ENCODE data around the gene POF1B.
"Not testable (repeated sequence)": the region's sequence is repeated elsewhere in the genome, so short reads cannot be mapped to it uniquely, and the experiment has no call there.

POF1B gene, protein sequence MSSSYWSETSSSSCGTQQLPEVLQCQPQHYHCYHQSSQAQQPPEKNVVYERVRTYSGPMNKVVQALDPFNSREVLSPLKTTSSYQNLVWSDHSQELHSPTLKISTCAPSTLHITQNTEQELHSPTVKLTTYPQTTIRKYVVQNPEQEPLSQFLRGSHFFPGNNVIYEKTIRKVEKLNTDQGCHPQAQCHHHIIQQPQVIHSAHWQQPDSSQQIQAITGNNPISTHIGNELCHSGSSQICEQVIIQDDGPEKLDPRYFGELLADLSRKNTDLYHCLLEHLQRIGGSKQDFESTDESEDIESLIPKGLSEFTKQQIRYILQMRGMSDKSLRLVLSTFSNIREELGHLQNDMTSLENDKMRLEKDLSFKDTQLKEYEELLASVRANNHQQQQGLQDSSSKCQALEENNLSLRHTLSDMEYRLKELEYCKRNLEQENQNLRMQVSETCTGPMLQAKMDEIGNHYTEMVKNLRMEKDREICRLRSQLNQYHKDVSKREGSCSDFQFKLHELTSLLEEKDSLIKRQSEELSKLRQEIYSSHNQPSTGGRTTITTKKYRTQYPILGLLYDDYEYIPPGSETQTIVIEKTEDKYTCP

GRCh38 chrX:85379174-85379907, at the start of gene POF1B:
Gene POF1B, minus strand, starts transcription at chrX:85379665. Its CDS starts 211 bp downstream, at chrX:85379454.
- no peak for DNase-seq

DNA sequence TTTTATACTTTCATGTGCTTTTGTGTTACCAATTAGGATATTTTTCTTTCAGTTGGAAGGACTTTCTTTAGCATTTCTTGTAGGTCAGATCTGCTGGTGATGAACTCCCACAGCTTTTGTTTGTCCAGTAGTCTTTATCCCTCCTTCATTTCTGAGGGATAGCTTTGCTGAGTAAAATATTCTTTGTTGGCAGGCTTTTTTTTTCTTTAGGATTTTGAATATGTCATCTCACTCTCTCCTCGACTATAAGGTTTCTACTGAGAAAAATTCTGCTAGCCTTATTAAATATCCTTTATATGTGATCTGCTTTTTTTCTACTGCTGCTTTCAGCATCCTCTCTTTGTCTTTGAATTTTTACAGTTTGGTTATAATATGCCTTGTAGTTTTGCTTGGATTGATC, 49.6 kb upstream of the POF1B start:
- DNase-seq = no peak

DNA sequence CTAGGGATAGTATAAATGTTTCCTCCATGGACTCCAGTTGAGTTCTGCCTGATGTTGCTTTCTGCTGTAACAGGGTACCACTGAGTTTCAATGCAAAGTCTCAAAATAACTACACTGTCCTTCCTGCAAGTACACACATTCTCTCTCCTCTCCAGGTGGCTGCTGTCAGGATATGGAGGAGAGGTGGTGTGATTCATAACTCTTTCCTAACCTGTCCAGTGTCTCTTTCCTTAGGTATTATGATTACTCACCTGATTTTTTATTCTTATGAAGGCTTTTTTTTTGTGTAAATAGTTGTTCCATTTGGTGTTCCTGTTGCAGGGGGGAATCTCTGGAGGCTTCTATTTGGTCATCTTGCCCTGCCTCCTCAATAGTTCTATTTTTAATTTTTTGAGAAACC, 39.8 kb upstream of the POF1B start:
- DNase-seq = no peak

- no peak for DNase-seq
Observed at GRCh38 chrX:85391878-85392238, 12.4 kb upstream of the POF1B start.

- no peak for DNase-seq
Observed at GRCh38 chrX:85391185-85391877, 11.9 kb upstream of the POF1B start.

DNA sequence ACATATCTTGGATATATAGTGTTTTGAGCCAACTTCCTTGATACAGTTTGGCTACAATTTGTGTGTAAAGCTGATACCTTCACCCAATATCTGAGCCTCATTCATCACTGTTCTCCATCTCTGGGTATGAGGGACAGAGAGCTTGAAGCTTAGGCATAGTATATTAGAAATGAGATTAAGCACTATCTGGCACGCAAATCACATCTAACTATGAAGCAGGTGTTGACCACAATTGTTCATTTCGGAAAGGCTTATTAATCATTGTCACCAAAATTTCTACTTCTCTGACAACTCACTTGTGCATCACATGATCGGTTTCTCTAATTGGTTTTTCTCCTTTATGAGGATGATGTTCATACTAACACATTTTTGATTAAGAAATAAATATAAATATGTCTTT, 2.1 kb upstream of the POF1B start:
- no peak for DNase-seq

DNA sequence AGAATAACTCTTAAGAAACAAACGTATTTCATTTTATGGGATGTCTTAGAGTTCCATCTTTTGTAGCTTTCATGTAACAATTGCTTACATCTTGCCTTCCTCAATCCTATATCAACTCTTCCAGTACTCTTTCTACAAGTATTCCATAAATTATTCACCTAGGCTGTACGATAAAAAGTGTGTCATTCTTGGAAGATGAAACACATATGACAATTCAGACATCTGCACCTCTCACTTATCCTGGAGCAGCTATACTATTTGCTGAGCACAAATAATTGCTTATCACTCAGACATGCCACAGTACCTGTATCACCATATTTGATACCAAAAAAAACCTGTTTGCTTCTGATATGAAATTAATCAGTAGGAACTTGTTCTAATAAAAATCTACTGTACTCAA, 1.0 kb downstream of the POF1B start:
- DNase-seq = no peak

DNA sequence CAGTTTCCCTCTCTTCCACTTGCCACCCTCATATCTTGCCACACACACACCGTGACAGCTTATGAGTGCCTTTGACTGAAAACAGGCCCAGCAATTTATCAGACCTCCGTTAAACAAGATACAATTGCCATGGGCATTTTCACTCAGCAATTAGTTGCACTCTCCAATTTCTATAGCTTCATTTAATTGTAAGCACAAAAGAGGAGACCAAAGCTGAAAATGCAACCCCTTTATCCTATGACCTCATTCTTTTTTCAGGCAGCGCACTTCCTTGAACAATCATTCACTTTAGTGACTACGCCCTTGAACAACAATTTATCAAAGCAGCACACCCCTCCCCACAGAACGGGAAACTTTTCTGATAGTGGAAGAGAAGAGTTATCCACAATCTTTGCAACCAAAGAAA, 4.1 kb downstream of the POF1B start:
- DNase-seq = no peak

GRCh38 chrX:85365370-85365995, 14.0 kb downstream of the POF1B start:
- no peak for DNase-seq

- DNase-seq = no peak
Observed at GRCh38 chrX:85359051-85359450, 20.4 kb downstream of the POF1B start.

GRCh38 chrX:85345523-85345922, 33.9 kb downstream of the POF1B start:
- no peak for DNase-seq

GRCh38 chrX:85327060-85327333, 52.5 kb downstream of the POF1B start:
- DNase-seq = no peak

DNA sequence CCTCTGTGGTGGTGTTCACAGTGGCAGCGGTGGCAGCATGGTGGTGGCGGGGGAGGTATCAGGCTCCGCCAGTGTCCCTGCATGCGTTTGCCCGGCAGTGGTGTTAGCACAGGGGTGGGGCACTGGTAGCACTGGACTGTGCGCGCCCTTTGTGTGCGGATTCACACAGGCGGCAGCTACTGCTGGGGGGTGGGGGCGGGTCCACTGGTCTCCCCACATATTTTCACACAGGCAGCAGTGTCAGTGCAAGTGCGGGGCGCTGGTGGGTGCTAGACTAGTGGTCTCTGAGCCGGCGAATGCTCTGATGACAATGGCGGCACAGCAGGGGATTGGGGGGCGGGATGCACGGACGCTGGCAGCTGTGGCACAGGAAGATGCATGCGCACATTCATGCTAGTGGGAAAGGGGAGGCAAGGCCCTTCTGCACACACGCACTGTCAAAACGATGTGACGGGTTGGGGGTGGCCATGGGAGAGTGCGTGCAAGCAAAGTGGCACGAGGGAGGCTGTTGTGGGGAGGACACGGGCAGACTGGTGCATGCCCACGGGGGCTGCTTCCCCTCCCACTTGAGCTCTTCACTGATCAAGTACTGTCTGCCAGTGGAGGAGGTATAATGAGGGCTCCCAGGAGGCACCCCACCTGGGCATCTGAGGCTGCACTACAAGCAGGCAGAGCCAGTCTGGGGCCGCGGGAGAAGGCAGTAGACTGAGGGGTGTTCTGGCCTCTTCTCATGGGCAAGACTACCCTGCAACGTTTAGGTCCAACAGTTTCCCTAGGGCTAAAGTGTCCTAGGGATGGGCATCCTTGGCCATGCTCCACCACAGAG, 53.0 kb downstream of the POF1B start:
- DNase-seq = no peak

DNA sequence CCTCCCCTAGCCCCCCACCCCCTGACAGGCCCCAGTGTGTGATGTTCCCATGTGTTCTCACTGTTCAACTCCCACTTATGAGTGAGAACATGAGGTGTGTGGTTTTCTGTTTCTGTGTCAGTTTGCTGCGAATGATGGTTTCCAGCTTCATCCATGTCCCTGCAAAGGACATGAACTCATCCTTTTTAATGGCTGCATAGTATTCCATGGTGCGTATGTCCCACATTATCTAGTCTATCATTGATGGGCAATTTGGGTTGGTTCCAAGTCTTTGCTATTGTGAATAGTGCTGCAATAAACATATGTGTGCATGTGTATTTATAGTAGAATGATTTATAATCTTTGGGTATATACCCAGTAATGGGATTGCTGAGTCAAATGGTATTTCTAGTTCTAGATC, 68.1 kb downstream of the POF1B start:
- not testable (repeated sequence) for DNase-seq

- no peak for DNase-seq
Observed at GRCh38 chrX:85309717-85310116, 69.7 kb downstream of the POF1B start.

DNA sequence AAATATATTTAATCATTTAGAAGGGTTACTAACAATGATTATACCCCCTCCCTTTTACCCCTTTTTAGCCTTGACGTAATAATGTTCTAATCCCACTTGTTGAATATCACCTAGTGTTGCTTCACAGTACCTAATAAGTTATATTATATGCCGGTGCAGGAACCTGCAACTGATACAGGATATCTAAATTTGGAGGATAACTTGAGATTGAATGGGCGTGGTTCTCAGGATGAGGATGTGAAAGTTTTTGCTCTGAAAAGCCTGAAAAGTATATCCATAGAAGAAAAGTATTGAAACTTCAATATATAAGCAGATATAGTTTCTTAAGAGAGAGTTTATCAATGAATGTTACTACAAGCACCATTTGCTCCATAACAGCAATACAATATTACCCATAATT, 75.9 kb downstream of the POF1B start:
- DNase-seq = no peak

DNA sequence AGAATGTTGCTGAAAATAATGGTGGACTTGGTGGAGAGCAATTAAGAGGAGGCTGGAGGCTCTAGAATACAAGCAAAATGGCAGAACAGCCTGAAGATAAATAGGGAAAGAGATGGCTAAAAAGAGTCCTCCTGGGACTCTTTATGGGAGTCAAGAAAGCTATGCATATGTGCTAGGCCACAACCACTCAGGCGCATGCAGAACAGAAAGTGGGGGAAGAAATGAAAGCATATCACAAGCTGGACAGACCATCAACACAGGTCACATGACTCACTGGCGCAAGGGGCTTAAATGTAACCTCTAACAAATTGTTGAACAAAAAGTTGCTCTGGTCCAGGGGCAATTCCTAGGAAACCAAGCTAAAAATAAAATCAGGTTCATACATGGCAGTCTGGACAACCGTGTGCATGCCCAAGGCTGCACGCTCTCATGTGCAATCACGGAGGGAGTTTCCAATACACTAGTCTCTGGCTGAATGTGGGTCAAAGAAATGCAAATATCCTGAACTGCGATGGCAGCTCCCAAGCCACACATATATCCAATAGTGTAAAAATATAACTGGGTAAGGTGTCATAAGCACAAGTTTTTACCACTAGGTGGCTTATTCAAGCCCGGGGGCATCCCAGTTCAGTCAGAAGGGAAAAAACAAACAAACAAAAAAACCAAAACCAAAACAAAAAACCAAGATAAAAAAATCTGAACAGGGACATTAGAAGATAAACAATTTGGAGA, 90.3 kb downstream of the POF1B start:
- DNase-seq = no peak

- DNase-seq = not testable (repeated sequence)
Observed at GRCh38 chrX:85285286-85285685, 94.2 kb downstream of the POF1B start.

DNA sequence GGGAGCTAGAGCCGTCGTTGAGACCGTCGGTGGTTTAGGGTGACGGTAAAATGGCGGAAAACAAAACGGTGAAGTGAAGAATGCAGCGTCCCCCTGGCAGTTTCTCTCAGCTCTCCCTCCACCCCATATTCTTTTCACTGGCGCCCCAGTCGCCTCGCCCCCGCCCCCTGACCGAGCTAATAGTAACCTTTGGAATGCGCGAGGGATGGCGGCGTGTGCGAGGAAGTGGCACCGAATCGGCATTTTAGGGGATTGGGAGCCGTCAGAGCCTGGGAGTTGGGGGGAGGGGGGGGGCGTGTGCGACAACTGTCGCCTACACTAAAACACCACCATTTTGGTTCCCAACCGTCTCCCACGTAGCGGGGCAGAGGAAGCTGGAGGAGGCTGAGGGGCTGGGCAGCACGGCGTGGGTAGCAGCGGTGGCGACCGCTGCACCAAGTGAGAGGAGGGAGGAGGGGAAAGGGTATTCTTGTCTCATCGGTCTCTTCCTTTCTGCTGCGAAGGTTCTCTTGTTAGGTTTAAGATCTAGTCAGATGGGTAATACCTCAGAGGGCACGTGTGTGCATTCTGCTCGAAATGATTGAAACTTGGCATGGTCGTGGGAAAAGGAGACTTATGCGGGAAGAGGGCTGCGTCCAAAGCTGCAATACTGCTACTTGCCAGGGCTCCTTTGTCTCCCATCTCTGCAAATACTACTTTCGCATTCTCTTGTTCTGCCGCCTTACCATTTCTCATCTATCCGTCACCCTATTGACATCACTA, 134.8 kb downstream of the POF1B start:
- peak; percentile 22 for DNase-seq

DNA sequence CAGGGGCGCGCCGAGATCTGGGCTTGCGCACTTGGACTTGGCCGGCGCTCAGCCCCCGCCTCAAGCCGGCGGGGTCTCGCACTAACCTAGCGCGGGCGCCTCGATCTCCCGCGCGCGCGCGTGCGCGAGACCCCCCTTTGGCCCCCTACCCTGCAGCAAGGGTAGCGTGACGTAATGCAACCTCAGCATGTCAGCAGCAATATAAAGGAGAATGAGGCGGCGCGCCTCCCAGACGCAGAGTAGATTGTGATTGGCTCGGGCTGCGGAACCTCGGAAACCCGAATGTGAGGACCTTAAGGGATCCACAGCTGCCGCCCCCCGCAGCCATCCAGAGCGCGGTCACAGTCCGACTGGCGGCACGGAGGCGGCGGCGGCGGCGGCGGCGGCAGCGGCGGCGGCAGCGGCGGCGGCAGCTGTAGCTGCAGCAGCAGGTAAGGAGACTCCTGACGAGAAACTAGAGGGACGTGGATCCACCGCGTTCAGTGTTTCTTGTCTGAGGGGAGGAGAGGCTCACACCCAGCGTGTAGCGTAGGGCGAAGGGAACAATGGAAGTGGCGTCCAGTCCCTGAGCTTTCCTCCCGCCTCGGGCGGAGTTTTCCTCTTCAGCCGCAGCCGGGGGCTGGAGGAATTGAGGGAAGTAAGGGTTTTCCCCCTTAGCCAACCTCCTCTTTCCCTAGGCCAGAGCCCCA, 135.6 kb downstream of the POF1B start, which contains the start of the genes SATL1 and ZNF711:
TSS of gene SATL1 (minus strand) at position 19 of the 689 bp plus-strand sequence. CDS start 134,811 bp downstream, outside the sequence.
TSS of gene ZNF711 (plus strand) at position 231 of the 689 bp plus-strand sequence. CDS start 3,582 bp downstream, outside the sequence.
- DNase-seq = peak; percentile 79

All from NCI-H510A treated with DMSO at 0.1 percent for 48 hours (cell line).